K562 (cell line): ENCODE results near the gene USP49. TPM values are rescaled to one million over a fixed set of nuclear protein-coding genes. Genes with fewer than 3 reads are reported as not detected.

Experiments
- ATF1 ChIP-seq, 2 experiments: fragments of 450-650 bp in 1 of 2; IDR thresholded peaks; 2 replicates each; pipeline ENCODE4 v1.6.1; 2016; ENCODE audit warnings: missing compliant biosample characterization in 1 of 2, missing genetic modification characterization in 1 of 2
- ATF7 ChIP-seq: fragments of 450-650 bp; IDR thresholded peaks from 2 replicates; pipeline ENCODE4 v1.7.1; 2014; ENCODE audit warnings: mild to moderate bottlenecking, moderate library complexity
- CAMTA2 ChIP-seq: fragments of 250-450 bp; sonication (Bioruptor Pico); conservative IDR thresholded peaks from 2 replicates; pipeline ENCODE4 v1.5.1; 2022
- CXXC5 ChIP-seq: fragments of 250-450 bp; sonication (Bioruptor Pico); IDR thresholded peaks from 2 replicates; pipeline ENCODE4 v1.8.0; 2022; ENCODE audit warnings: inconsistent platforms, mild to moderate bottlenecking, moderate library complexity
- GTF2E2 ChIP-seq: fragments of 200-800 bp; sonication (Bioruptor generic); IDR thresholded peaks from 2 replicates; pipeline ENCODE4 v1.6.1; 2016; ENCODE audit warnings: missing genetic modification characterization, missing compliant biosample characterization
- HIVEP1 ChIP-seq: fragments of 250-450 bp; sonication (Bioruptor Pico); IDR thresholded peaks from 2 replicates; pipeline ENCODE4 v1.4.0; 2020; ENCODE audit warnings: mild to moderate bottlenecking
- RBM15 ChIP-seq: fragments of 200-400 bp; formaldehyde crosslinking; IDR thresholded peaks from 2 replicates; pipeline ENCODE4 v1.6.1; 2018; ENCODE audit warnings: mild to moderate bottlenecking, low read length, moderate library complexity; ENCODE audit not compliant: insufficient read depth
- RNF2 ChIP-seq: sonication (generic); IDR thresholded peaks from 2 replicates; pipeline ENCODE4 v1.6.1; 2016
- SPI1 ChIP-seq: IDR thresholded peaks from 2 replicates; pipeline ENCODE4 v1.6.1; 2011; ENCODE audit warnings: low read depth, low read length, control low read depth, borderline replicate concordance
- ZNF584 ChIP-seq: fragments of 200-800 bp; sonication (Bioruptor generic); IDR thresholded peaks from 2 replicates; pipeline ENCODE4 v1.6.1; 2016; ENCODE audit warnings: low read depth, mild to moderate bottlenecking, missing genetic modification characterization, missing compliant biosample characterization
- polyA plus RNA-seq, 8 experiments: library from polyadenylated mRNA; depleted of rRNA in 4 of 8; stranded (reverse) in 5 of 8; unstranded in 3 of 8; fragments of >200 nt; fragmentation: Nextera tagmentation in 2 of 8; fragmentation: Illumina TruSeq in 1 of 8; extraction: Ambion mirVana in 2 of 8; extraction: Trizol in 1 of 8; gene quantifications; 2 replicates each; pipeline versions ENCODE4 v1.2.1 to v1.2.3, GENCODE V29; 2011 to 2014; ENCODE audit warnings: inconsistent platforms in 1 of 8, missing spikeins in 1 of 8
- total RNA-seq, 7 experiments: library from RNA; depleted of rRNA in 6 of 7; stranded (reverse); fragments of >200 nt in 6 of 7; fragmentation: Illumina TruSeq in 2 of 7; extraction: Trizol in 2 of 7; gene quantifications; 2 replicates each; pipeline versions ENCODE4 v1.2.1 to v1.2.3, GENCODE V29; 2011 to 2021; ENCODE audit warnings: low replicate concordance in 1 of 7
- TF ChIP-seq, protein P1 (sequence below), 2 experiments: fragments of 450-650 bp; formaldehyde crosslinking in 1 of 2; IDR thresholded peaks; 2 replicates each; pipeline versions ENCODE4 v1.4.0 to v1.6.1; 2014 to 2020; ENCODE audit warnings: mild to moderate bottlenecking in 2 of 2, borderline replicate concordance in 1 of 2, low read depth in 1 of 2
- TF ChIP-seq, protein P2 (sequence below): fragments of 250-450 bp; sonication (Bioruptor Pico); IDR thresholded peaks from 2 replicates; pipeline ENCODE4 v1.8.0; 2022; ENCODE audit warnings: inconsistent platforms
- TF ChIP-seq, protein P3 (sequence below): fragments of 250-450 bp; sonication (Bioruptor Pico); IDR thresholded peaks from 2 replicates; pipeline ENCODE4 v1.4.0; 2020; ENCODE audit warnings: mild to moderate bottlenecking, moderate library complexity
- TF ChIP-seq, protein P4 (sequence below): fragments of 250-450 bp; sonication (Bioruptor Pico); IDR thresholded peaks from 2 replicates; pipeline ENCODE4 v1.5.0; 2020; ENCODE audit warnings: mild to moderate bottlenecking

Gene USP49
- total and polyA plus RNA-seq, 9 of the 15 experiments (the other 6 are each of a cell fraction or from before 2014, with no cell fraction given): 1.0 to 9.9 (median 6.5) TPM

DNA sequence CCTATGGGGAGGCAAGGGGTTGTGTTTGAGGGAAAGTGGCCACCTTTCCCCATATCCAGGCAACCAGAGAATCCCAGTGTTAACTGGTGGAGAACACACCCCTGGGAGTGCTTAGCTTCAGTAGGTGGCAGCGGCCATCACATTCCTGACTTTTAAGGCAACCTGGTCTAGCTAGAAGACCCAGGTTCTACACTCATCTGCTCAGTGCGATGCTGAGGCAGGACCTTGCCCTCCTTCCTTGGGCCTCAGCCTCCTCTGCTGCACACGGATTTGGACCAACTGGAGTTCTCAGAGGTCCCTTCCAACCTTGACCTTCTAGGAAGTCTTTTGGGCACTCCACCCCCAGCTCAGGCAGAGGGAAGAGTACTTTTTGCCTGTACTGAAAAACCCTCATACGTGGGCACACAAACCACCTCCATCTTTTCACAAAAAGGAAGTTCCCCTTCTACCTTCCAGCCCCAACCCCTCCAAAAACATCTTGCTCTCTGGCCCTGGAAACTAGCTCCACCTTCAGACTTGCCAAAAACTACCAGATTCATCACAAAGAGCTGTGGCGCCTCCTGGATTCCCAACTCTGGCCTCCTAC lies 43.5 kb upstream of the USP49 start (continued):
- TF ChIP-seq, protein P1, sequence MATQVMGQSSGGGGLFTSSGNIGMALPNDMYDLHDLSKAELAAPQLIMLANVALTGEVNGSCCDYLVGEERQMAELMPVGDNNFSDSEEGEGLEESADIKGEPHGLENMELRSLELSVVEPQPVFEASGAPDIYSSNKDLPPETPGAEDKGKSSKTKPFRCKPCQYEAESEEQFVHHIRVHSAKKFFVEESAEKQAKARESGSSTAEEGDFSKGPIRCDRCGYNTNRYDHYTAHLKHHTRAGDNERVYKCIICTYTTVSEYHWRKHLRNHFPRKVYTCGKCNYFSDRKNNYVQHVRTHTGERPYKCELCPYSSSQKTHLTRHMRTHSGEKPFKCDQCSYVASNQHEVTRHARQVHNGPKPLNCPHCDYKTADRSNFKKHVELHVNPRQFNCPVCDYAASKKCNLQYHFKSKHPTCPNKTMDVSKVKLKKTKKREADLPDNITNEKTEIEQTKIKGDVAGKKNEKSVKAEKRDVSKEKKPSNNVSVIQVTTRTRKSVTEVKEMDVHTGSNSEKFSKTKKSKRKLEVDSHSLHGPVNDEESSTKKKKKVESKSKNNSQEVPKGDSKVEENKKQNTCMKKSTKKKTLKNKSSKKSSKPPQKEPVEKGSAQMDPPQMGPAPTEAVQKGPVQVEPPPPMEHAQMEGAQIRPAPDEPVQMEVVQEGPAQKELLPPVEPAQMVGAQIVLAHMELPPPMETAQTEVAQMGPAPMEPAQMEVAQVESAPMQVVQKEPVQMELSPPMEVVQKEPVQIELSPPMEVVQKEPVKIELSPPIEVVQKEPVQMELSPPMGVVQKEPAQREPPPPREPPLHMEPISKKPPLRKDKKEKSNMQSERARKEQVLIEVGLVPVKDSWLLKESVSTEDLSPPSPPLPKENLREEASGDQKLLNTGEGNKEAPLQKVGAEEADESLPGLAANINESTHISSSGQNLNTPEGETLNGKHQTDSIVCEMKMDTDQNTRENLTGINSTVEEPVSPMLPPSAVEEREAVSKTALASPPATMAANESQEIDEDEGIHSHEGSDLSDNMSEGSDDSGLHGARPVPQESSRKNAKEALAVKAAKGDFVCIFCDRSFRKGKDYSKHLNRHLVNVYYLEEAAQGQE (IDR thresholded peaks at IDR 0.05; ENCODE audit: borderline replicate concordance): no peak
- TF ChIP-seq, protein P1 (CRISPR knock-in tag; IDR thresholded peaks at IDR 0.05; ENCODE audit: low read depth): no peak
- TF ChIP-seq, protein P2, sequence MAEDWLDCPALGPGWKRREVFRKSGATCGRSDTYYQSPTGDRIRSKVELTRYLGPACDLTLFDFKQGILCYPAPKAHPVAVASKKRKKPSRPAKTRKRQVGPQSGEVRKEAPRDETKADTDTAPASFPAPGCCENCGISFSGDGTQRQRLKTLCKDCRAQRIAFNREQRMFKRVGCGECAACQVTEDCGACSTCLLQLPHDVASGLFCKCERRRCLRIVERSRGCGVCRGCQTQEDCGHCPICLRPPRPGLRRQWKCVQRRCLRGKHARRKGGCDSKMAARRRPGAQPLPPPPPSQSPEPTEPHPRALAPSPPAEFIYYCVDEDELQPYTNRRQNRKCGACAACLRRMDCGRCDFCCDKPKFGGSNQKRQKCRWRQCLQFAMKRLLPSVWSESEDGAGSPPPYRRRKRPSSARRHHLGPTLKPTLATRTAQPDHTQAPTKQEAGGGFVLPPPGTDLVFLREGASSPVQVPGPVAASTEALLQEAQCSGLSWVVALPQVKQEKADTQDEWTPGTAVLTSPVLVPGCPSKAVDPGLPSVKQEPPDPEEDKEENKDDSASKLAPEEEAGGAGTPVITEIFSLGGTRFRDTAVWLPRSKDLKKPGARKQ (CRISPR knock-in tag): no peak
- TF ChIP-seq HIVEP1 (CRISPR knock-in tag): 0 out of 2 replicates have a peak, but pooled peaks have one; percentile 56
- 0 out of 2 replicates have a peak, but pooled peaks have one; percentile 40 for TF ChIP-seq GTF2E2 (tag)
- TF ChIP-seq, protein P3, sequence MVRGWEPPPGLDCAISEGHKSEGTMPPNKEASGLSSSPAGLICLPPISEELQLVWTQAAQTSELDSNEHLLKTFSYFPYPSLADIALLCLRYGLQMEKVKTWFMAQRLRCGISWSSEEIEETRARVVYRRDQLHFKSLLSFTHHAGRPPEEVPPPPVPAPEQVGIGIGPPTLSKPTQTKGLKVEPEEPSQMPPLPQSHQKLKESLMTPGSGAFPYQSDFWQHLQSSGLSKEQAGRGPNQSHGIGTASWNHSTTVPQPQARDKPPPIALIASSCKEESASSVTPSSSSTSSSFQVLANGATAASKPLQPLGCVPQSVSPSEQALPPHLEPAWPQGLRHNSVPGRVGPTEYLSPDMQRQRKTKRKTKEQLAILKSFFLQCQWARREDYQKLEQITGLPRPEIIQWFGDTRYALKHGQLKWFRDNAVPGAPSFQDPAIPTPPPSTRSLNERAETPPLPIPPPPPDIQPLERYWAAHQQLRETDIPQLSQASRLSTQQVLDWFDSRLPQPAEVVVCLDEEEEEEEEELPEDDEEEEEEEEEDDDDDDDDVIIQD (CRISPR knock-in tag): no peak
- TF ChIP-seq ZNF584 (CRISPR knock-in tag): no peak
- TF ChIP-seq, protein P4, sequence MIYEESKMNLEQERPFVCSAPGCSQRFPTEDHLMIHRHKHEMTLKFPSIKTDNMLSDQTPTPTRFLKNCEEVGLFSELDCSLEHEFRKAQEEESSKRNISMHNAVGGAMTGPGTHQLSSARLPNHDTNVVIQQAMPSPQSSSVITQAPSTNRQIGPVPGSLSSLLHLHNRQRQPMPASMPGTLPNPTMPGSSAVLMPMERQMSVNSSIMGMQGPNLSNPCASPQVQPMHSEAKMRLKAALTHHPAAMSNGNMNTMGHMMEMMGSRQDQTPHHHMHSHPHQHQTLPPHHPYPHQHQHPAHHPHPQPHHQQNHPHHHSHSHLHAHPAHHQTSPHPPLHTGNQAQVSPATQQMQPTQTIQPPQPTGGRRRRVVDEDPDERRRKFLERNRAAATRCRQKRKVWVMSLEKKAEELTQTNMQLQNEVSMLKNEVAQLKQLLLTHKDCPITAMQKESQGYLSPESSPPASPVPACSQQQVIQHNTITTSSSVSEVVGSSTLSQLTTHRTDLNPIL (CRISPR knock-in tag): no peak
- no peak for TF ChIP-seq RNF2
- no peak; the same call in 1 of the 2 replicates for TF ChIP-seq CXXC5
- peak; percentile 16; the same call in 1 of the 2 replicates for TF ChIP-seq SPI1
- TF ChIP-seq RBM15: no peak
- TF ChIP-seq ATF1 (CRISPR knock-in tag; IDR thresholded peaks at IDR 0.05): no peak
- no peak for TF ChIP-seq ATF1 (tag; IDR thresholded peaks at IDR 0.05)
- no peak for TF ChIP-seq ATF7
- no peak for TF ChIP-seq CAMTA2
